GM23338 (cell line): ENCODE results near the gene NRG3. TPM values are rescaled to one million over a fixed set of nuclear protein-coding genes. Genes with fewer than 3 reads are reported as not detected.

Experiments used
- ZNF331 ChIP-seq: fragments of 250-450 bp; sonication (Bioruptor Pico); IDR thresholded peaks from 2 replicates; pipeline ENCODE4 v1.5.0; 2020; ENCODE audit warnings: low read depth, mild to moderate bottlenecking, moderate library complexity
- polyA plus RNA-seq: library from polyadenylated mRNA; unstranded; fragments of >200 nt; fragmentation: Nextera tagmentation; extraction: Ambion mirVana; gene quantifications from 2 replicates; pipeline ENCODE4 v1.2.1, GENCODE V29; 2016
- total RNA-seq: library from RNA; depleted of rRNA; stranded (reverse); fragments of >200 nt; shearing (Covaris generic); gene quantifications from 2 replicates; pipeline ENCODE4 v1.2.3, GENCODE V29; 2014
- TF ChIP-seq, protein P1 (sequence below): fragments of 250-450 bp; sonication (Bioruptor Pico); IDR thresholded peaks from 2 replicates; pipeline ENCODE4 v1.5.0; 2020; ENCODE audit warnings: mild to moderate bottlenecking, moderate library complexity
- TF ChIP-seq, protein P2 (sequence below), 2 experiments: fragments of 200-600 bp in 1 of 2; sonication (generic) in 1 of 2; conservative IDR thresholded peaks; 2 replicates each; pipeline versions ENCODE4 v1.5.1 to v1.6.1; 2016 to 2017; ENCODE audit warnings: antibody characterized with exemption in 2 of 2, low read depth in 2 of 2, mild to moderate bottlenecking in 2 of 2, moderate library complexity in 1 of 2
- TF ChIP-seq, protein P3 (sequence below): IDR thresholded peaks from one replicate; pipeline ENCODE4 v1.6.1; 2018; ENCODE audit warnings: antibody characterized with exemption; ENCODE audit not compliant: unreplicated experiment

NRG3 gene
- total and polyA plus RNA-seq, 2 experiments from 2014 or later, result 1.9 to 3.9 TPM

DNA sequence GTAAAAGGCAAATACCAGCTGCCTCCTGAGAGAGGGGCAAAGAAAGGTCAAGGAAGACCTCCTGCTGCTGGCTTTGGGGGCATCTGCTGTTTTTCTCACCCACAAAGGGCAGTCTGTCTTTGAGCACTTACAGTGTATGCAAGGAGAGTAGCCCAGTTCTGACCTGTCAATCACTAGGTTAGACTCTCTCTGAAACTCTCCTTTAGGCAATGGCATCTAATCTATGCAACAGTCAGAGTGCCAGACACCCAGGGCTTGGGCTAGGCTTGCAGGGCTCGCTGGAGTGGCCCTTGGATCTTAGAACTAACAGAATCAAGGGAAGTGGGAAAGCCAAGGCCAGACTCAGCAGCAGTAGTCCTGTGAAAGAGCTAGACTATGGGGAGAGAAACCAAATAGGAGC, 522.9 kb downstream of the NRG3 start (continued):
- TF ChIP-seq, protein P1, sequence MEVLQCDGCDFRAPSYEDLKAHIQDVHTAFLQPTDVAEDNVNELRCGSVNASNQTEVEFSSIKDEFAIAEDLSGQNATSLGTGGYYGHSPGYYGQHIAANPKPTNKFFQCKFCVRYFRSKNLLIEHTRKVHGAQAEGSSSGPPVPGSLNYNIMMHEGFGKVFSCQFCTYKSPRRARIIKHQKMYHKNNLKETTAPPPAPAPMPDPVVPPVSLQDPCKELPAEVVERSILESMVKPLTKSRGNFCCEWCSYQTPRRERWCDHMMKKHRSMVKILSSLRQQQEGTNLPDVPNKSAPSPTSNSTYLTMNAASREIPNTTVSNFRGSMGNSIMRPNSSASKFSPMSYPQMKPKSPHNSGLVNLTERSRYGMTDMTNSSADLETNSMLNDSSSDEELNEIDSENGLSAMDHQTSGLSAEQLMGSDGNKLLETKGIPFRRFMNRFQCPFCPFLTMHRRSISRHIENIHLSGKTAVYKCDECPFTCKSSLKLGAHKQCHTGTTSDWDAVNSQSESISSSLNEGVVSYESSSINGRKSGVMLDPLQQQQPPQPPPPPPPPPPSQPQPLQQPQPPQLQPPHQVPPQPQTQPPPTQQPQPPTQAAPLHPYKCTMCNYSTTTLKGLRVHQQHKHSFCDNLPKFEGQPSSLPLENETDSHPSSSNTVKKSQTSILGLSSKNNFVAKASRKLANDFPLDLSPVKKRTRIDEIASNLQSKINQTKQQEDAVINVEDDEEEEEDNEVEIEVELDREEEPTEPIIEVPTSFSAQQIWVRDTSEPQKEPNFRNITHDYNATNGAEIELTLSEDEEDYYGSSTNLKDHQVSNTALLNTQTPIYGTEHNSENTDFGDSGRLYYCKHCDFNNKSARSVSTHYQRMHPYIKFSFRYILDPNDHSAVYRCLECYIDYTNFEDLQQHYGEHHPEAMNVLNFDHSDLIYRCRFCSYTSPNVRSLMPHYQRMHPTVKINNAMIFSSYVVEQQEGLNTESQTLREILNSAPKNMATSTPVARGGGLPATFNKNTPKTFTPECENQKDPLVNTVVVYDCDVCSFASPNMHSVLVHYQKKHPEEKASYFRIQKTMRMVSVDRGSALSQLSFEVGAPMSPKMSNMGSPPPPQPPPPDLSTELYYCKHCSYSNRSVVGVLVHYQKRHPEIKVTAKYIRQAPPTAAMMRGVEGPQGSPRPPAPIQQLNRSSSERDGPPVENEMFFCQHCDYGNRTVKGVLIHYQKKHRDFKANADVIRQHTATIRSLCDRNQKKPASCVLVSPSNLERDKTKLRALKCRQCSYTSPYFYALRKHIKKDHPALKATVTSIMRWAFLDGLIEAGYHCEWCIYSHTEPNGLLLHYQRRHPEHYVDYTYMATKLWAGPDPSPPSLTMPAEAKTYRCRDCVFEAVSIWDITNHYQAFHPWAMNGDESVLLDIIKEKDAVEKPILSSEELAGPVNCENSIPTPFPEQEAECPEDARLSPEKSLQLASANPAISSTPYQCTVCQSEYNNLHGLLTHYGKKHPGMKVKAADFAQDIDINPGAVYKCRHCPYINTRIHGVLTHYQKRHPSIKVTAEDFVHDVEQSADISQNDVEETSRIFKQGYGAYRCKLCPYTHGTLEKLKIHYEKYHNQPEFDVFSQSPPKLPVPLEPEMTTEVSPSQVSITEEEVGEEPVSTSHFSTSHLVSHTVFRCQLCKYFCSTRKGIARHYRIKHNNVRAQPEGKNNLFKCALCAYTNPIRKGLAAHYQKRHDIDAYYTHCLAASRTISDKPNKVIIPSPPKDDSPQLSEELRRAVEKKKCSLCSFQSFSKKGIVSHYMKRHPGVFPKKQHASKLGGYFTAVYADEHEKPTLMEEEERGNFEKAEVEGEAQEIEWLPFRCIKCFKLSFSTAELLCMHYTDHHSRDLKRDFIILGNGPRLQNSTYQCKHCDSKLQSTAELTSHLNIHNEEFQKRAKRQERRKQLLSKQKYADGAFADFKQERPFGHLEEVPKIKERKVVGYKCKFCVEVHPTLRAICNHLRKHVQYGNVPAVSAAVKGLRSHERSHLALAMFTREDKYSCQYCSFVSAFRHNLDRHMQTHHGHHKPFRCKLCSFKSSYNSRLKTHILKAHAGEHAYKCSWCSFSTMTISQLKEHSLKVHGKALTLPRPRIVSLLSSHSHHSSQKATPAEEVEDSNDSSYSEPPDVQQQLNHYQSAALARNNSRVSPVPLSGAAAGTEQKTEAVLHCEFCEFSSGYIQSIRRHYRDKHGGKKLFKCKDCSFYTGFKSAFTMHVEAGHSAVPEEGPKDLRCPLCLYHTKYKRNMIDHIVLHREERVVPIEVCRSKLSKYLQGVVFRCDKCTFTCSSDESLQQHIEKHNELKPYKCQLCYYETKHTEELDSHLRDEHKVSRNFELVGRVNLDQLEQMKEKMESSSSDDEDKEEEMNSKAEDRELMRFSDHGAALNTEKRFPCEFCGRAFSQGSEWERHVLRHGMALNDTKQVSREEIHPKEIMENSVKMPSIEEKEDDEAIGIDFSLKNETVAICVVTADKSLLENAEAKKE (CRISPR knock-in tag), result no peak
- TF ChIP-seq ZNF331, result no peak
- TF ChIP-seq, protein P2, sequence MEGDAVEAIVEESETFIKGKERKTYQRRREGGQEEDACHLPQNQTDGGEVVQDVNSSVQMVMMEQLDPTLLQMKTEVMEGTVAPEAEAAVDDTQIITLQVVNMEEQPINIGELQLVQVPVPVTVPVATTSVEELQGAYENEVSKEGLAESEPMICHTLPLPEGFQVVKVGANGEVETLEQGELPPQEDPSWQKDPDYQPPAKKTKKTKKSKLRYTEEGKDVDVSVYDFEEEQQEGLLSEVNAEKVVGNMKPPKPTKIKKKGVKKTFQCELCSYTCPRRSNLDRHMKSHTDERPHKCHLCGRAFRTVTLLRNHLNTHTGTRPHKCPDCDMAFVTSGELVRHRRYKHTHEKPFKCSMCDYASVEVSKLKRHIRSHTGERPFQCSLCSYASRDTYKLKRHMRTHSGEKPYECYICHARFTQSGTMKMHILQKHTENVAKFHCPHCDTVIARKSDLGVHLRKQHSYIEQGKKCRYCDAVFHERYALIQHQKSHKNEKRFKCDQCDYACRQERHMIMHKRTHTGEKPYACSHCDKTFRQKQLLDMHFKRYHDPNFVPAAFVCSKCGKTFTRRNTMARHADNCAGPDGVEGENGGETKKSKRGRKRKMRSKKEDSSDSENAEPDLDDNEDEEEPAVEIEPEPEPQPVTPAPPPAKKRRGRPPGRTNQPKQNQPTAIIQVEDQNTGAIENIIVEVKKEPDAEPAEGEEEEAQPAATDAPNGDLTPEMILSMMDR (conservative IDR thresholded peaks at IDR 0.05; ENCODE audit: low read depth in 2 of 2), result no peak
- TF ChIP-seq, protein P3, sequence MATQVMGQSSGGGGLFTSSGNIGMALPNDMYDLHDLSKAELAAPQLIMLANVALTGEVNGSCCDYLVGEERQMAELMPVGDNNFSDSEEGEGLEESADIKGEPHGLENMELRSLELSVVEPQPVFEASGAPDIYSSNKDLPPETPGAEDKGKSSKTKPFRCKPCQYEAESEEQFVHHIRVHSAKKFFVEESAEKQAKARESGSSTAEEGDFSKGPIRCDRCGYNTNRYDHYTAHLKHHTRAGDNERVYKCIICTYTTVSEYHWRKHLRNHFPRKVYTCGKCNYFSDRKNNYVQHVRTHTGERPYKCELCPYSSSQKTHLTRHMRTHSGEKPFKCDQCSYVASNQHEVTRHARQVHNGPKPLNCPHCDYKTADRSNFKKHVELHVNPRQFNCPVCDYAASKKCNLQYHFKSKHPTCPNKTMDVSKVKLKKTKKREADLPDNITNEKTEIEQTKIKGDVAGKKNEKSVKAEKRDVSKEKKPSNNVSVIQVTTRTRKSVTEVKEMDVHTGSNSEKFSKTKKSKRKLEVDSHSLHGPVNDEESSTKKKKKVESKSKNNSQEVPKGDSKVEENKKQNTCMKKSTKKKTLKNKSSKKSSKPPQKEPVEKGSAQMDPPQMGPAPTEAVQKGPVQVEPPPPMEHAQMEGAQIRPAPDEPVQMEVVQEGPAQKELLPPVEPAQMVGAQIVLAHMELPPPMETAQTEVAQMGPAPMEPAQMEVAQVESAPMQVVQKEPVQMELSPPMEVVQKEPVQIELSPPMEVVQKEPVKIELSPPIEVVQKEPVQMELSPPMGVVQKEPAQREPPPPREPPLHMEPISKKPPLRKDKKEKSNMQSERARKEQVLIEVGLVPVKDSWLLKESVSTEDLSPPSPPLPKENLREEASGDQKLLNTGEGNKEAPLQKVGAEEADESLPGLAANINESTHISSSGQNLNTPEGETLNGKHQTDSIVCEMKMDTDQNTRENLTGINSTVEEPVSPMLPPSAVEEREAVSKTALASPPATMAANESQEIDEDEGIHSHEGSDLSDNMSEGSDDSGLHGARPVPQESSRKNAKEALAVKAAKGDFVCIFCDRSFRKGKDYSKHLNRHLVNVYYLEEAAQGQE, result no peak
